K562 (cell line): ENCODE results near the gene TUBA4B. TPM values are rescaled to one million over a fixed set of nuclear protein-coding genes. Genes with fewer than 3 reads are reported as not detected.

Experiments used
- NR1H2 ChIP-seq: sonication (generic); formaldehyde crosslinking; IDR thresholded peaks from 2 replicates; pipeline ENCODE4 v1.4.0; 2020; ENCODE audit warnings: mild to moderate bottlenecking, missing genetic modification reagents
- PTBP1 ChIP-seq: fragments of 200-400 bp; formaldehyde crosslinking; IDR thresholded peaks from 2 replicates; pipeline ENCODE4 v1.6.1; 2017; ENCODE audit warnings: low read depth, low read length
- ZNF124 ChIP-seq: sonication (generic); formaldehyde crosslinking; IDR thresholded peaks from 2 replicates; pipeline ENCODE4 v1.8.1; 2022; ENCODE audit warnings: missing genetic modification reagents
- ZNF407 ChIP-seq: fragments of 450-650 bp; IDR thresholded peaks from 2 replicates; pipeline ENCODE4 v1.6.1; 2016; ENCODE audit warnings: low read depth
- polyA plus RNA-seq, 8 experiments: library from polyadenylated mRNA; depleted of rRNA in 4 of 8; stranded (reverse) in 5 of 8; unstranded in 3 of 8; fragments of >200 nt; fragmentation: Nextera tagmentation in 2 of 8; fragmentation: Illumina TruSeq in 1 of 8; extraction: Ambion mirVana in 2 of 8; extraction: Trizol in 1 of 8; gene quantifications; 2 replicates each; pipeline versions ENCODE4 v1.2.1 to v1.2.3, GENCODE V29; 2011 to 2014; ENCODE audit warnings: inconsistent platforms in 1 of 8, missing spikeins in 1 of 8
- total RNA-seq, 7 experiments: library from RNA; depleted of rRNA in 6 of 7; stranded (reverse); fragments of >200 nt in 6 of 7; fragmentation: Illumina TruSeq in 2 of 7; extraction: Trizol in 2 of 7; gene quantifications; 2 replicates each; pipeline versions ENCODE4 v1.2.1 to v1.2.3, GENCODE V29; 2011 to 2021; ENCODE audit warnings: low replicate concordance in 1 of 7

The TUBA4B gene
- total and polyA plus RNA-seq, 9 of the 15 experiments (the other 6 are each of a cell fraction or from before 2014, with no cell fraction given): 0.04 TPM; not detected in 8

- TF ChIP-seq ZNF407 (no peak), NR1H2 (CRISPR knock-in tag) (no peak), ZNF124 (CRISPR knock-in tag) (no peak), PTBP1 (no peak)
These were observed 7.7 kb upstream of the TUBA4B start, which contains the start of the genes GLB1L and STK16 (continued) for GRCh38 chr2:219245148-219245898.
